ENCODE data around the gene OGFR.
A peak's percentile ranks its signal among the peaks of the same experiment; 100 is the strongest.
"Not testable (repeated sequence)": the region's sequence is repeated elsewhere in the genome, so short reads cannot be mapped to it uniquely, and the experiment has no call there.

The OGFR gene

GRCh38 chr20:62841705-62842212 lies 37.1 kb downstream of the OGFR start:
- DNase-seq: no peak

GRCh38 chr20:62843656-62844055 lies 39.0 kb downstream of the OGFR start:
- no peak for DNase-seq

- no peak for DNase-seq
Observed at GRCh38 chr20:62844182-62844581, 39.5 kb downstream of the OGFR start.

GRCh38 chr20:62845416-62846160 lies 41.0 kb downstream of the OGFR start:
- no peak for DNase-seq

- no peak for DNase-seq
Observed at GRCh38 chr20:62846166-62846890, 41.7 kb downstream of the OGFR start.

- DNase-seq: not testable (repeated sequence)
Observed at GRCh38 chr20:62848917-62849316, 44.3 kb downstream of the OGFR start.

- no peak for DNase-seq
Observed at GRCh38 chr20:62849431-62849830, 44.8 kb downstream of the OGFR start.

GRCh38 chr20:62850333-62850974 lies 45.8 kb downstream of the OGFR start:
- no peak for DNase-seq

GRCh38 chr20:62852196-62852595 lies 47.6 kb downstream of the OGFR start:
- DNase-seq: no peak

- DNase-seq: no peak
Observed at GRCh38 chr20:62852841-62853240, 48.2 kb downstream of the OGFR start.

GRCh38 chr20:62853304-62853703 lies 48.7 kb downstream of the OGFR start:
- not testable (repeated sequence) for DNase-seq

GRCh38 chr20:62854121-62854520 lies 49.5 kb downstream of the OGFR start:
- DNase-seq: no peak

- no peak for DNase-seq
Observed at GRCh38 chr20:62855120-62855519, 50.5 kb downstream of the OGFR start.

- DNase-seq: no peak
Observed at GRCh38 chr20:62856931-62857619, 52.4 kb downstream of the OGFR start.

GRCh38 chr20:62858058-62858830 lies 53.6 kb downstream of the OGFR start:
- DNase-seq: no peak

- DNase-seq: no peak
Observed at GRCh38 chr20:62859721-62860120, 55.1 kb downstream of the OGFR start.

GRCh38 chr20:62860391-62860923 lies 55.8 kb downstream of the OGFR start:
- no peak for DNase-seq

GRCh38 chr20:62860924-62861691 lies 56.5 kb downstream of the OGFR start:
- DNase-seq: peak; percentile 48

- DNase-seq: peak; percentile 93
Observed at GRCh38 chr20:62861726-62862336, 57.2 kb downstream of the OGFR start, which contains the start of gene TCFL5. Gene TCFL5 (minus strand): TSS chr20:62861822. CDS start chr20:62861670, 152 bp downstream.

Measured in activated gamma-delta T cell (primary cell).